Measurements from ENCODE around the gene FAM219B. TPM values are rescaled to one million over a fixed set of nuclear protein-coding genes. Genes with fewer than 3 reads are reported as not detected.
"Not testable (repeated sequence)": the region's sequence is repeated elsewhere in the genome, so short reads cannot be mapped to it uniquely, and the experiment has no call there.

FAM219B gene
- 42.6 and 55.1 TPM in 2 replicates for total RNA-seq

GRCh38 chr15:74906450-74907162 lies at the start of gene FAM219B:
Gene FAM219B (minus strand): TSS chr15:74906851. CDS start chr15:74906800, 51 bp downstream.
- DNase-seq (ENCODE audit: extremely low read depth, low read depth, low spot score), result no peak

GRCh38 chr15:74955796-74956647 lies 49.4 kb upstream of the FAM219B start:
- no peak for DNase-seq (ENCODE audit: extremely low read depth, low read depth, low spot score)

GRCh38 chr15:74955017-74955416 lies 48.4 kb upstream of the FAM219B start:
- DNase-seq (ENCODE audit: extremely low read depth, low read depth, low spot score), result no peak

- DNase-seq (ENCODE audit: extremely low read depth, low read depth, low spot score), result no peak
Observed at GRCh38 chr15:74954515-74954914, 47.9 kb upstream of the FAM219B start.

- no peak for DNase-seq (ENCODE audit: extremely low read depth, low read depth, low spot score)
Observed at GRCh38 chr15:74951006-74951405, 44.4 kb upstream of the FAM219B start.

- no peak for DNase-seq (ENCODE audit: extremely low read depth, low read depth, low spot score)
Observed at GRCh38 chr15:74950078-74950908, 43.6 kb upstream of the FAM219B start.

- DNase-seq (ENCODE audit: extremely low read depth, low read depth, low spot score), result no peak
Observed at GRCh38 chr15:74937590-74938371, 31.1 kb upstream of the FAM219B start, which contains the start of gene COX5A. Gene COX5A (minus strand): TSS chr15:74938073. CDS start chr15:74938014, 59 bp downstream.

GRCh38 chr15:74937272-74937589 lies 30.6 kb upstream of the FAM219B start:
- DNase-seq (ENCODE audit: extremely low read depth, low read depth, low spot score), result no peak

- DNase-seq (ENCODE audit: extremely low read depth, low read depth, low spot score), result not testable (repeated sequence)
Observed at GRCh38 chr15:74935193-74935592, 28.5 kb upstream of the FAM219B start.

- DNase-seq (ENCODE audit: extremely low read depth, low read depth, low spot score), result no peak
Observed at GRCh38 chr15:74933573-74933972, 26.9 kb upstream of the FAM219B start.

GRCh38 chr15:74928771-74929198 lies 22.1 kb upstream of the FAM219B start:
- DNase-seq (ENCODE audit: extremely low read depth, low read depth, low spot score), result no peak

- no peak for DNase-seq (ENCODE audit: extremely low read depth, low read depth, low spot score)
Observed at GRCh38 chr15:74924525-74924924, 17.9 kb upstream of the FAM219B start.

- DNase-seq (ENCODE audit: extremely low read depth, low read depth, low spot score), result no peak
Observed at GRCh38 chr15:74920456-74920855, 13.8 kb upstream of the FAM219B start.

- DNase-seq (ENCODE audit: extremely low read depth, low read depth, low spot score), result no peak
Observed at GRCh38 chr15:74917676-74918075, 11.0 kb upstream of the FAM219B start.

GRCh38 chr15:74913799-74914198 lies 7.1 kb upstream of the FAM219B start:
- DNase-seq (ENCODE audit: extremely low read depth, low read depth, low spot score), result not testable (repeated sequence)

GRCh38 chr15:74913041-74913440 lies 6.4 kb upstream of the FAM219B start:
- no peak for DNase-seq (ENCODE audit: extremely low read depth, low read depth, low spot score)

GRCh38 chr15:74908635-74909034 lies 2.0 kb upstream of the FAM219B start:
- DNase-seq (ENCODE audit: extremely low read depth, low read depth, low spot score), result no peak

- DNase-seq (ENCODE audit: extremely low read depth, low read depth, low spot score), result no peak
Observed at GRCh38 chr15:74907163-74907870, 666 bp upstream of the FAM219B start.

- no peak for DNase-seq (ENCODE audit: extremely low read depth, low read depth, low spot score)
Observed at GRCh38 chr15:74906067-74906449, 593 bp downstream of the FAM219B start.

Measured in glomerular endothelial cell (primary cell).